Measurements from ENCODE around the gene BTG3. TPM values are rescaled to one million over a fixed set of nuclear protein-coding genes. Genes with fewer than 3 reads are reported as not detected.

BTG3 gene
- total and polyA plus RNA-seq, 2 donors (not counting 3 experiments of a cell fraction or from before 2014, with no cell fraction given) = 18.1 to 37.2 TPM

GRCh38 chr21:17609681-17610080, 3.0 kb downstream of the BTG3 start:
- DNase-seq (ENCODE audit: low read depth, low spot score) (no peak), FAIRE-seq (no peak)
- POLR2A ChIA-PET = no interaction called here
- Histone ChIP-seq H3K27me3 (ENCODE audit: control insufficient read depth in 2 of 2, insufficient read depth in 2 of 2, low read length in 2 of 2) (no peaks in the 10 kb centered on the region), H4K20me1 (replicated peaks; ENCODE audit: control insufficient read depth, extremely low read depth, insufficient read depth, low read length) (no peaks in the 10 kb centered on the region), H2AFZ (ENCODE audit: low read depth, low read length) (no peak overlapping the region), H3K4me1 (ENCODE audit: control insufficient read depth, extremely low read depth, insufficient read depth, low read length) (peaks cover 10% of the 10 kb centered on the region), H3K9ac (replicated peaks; ENCODE audit: extremely low read depth, insufficient read depth, low read length) (no peak overlapping the region), H3K27ac (ENCODE audit: insufficient read depth, low read depth, low read length) (no peak overlapping the region), H3K9me3 (replicated peaks; ENCODE audit: control insufficient read depth, insufficient read depth, low read length) (no peaks in the 10 kb centered on the region), H3K9me1 (replicated peaks; ENCODE audit: control insufficient read depth, extremely low read depth, insufficient read depth, low read length) (no peaks in the 10 kb centered on the region), H3K36me3 (ENCODE audit: control insufficient read depth in 2 of 2, extremely low read depth in 1 of 2, insufficient read depth in 2 of 2, low read length in 2 of 2) (peaks cover 7 to 14% of the 10 kb centered on the region in 2 experiments), H3K79me2 (ENCODE audit: control insufficient read depth, insufficient read depth, low read length) (peaks cover 68% of the 10 kb centered on the region), H3K4me2 (ENCODE audit: insufficient read depth, low read length) (no peak overlapping the region), H3K4me3 (replicated peaks in 1 of 3; ENCODE audit: insufficient read depth in 1 of 3, low read depth in 1 of 3, low read length in 3 of 3) (no peak overlapping the region)
- intact Hi-C loops (cut with micrococcal nuclease) (loop anchor here (2.0 to 5.0 kb wide), 3 partner anchors 97 to 1947 kb away; partner anchors contain the start of gene CXADR), dilution Hi-C loops (cut with MboI; ENCODE audit: extremely low pct_ligation_motif_present, low sequenced_read_pairs) (no loop called here)
- TF ChIP-seq CTCF (IDR thresholded peaks at IDR 0.05; ENCODE audit: extremely low read depth in 1 of 2, insufficient read depth in 1 of 2, low read depth in 1 of 2, low read length in 2 of 2) (no peak), POLR2AphosphoS5 (IDR thresholded peaks at IDR 0.05; ENCODE audit: insufficient read depth, low read depth, low read length) (no peak), EZH2 (IDR thresholded peaks at IDR 0.05; ENCODE audit: borderline replicate concordance, low read depth, low read length, severe bottlenecking) (no peak), JUN (IDR thresholded peaks at IDR 0.05; ENCODE audit: borderline replicate concordance, insufficient read depth, insufficient read length, low read depth) (no peak)
- CTCF ChIA-PET = interaction anchor here (0.9 to 2.7 kb wide), 4 partner anchors 8 to 223 kb away, joined by 3 to 14 read pairs (median 8); partner anchors contain the start of gene CXADR
- no TSS peak for BruUV-seq (replicated peaks)

GRCh38 chr21:17607684-17608083, 5.0 kb downstream of the BTG3 start:
- dilution Hi-C loops (cut with MboI; ENCODE audit: extremely low pct_ligation_motif_present, low sequenced_read_pairs) (no loop called here), intact Hi-C loops (cut with micrococcal nuclease) (no loop called here)
- FAIRE-seq (no peak), DNase-seq (ENCODE audit: low read depth, low spot score) (peak; percentile 22)
- H3K79me2 ChIP-seq (ENCODE audit: control insufficient read depth, insufficient read depth, low read length) = peaks cover 78% of the 10 kb centered on the region
- H3K36me3 ChIP-seq (ENCODE audit: control insufficient read depth in 2 of 2, extremely low read depth in 1 of 2, insufficient read depth in 2 of 2, low read length in 2 of 2) = peaks cover 12 to 25% of the 10 kb centered on the region in 2 experiments
- H3K4me1 ChIP-seq (ENCODE audit: control insufficient read depth, extremely low read depth, insufficient read depth, low read length) = peaks cover 10% of the 10 kb centered on the region
- ChIA-PET POLR2A (no interaction called here), CTCF (interaction anchor here (1.7 kb wide), 1 partner anchor 221 kb away, joined by 7 read pairs; no protein-coding TSS in a partner anchor)
- H3K4me3 ChIP-seq (replicated peaks in 1 of 3; ENCODE audit: insufficient read depth in 1 of 3, low read depth in 1 of 3, low read length in 3 of 3) = no peak overlapping the region
- no TSS peak for BruUV-seq (replicated peaks)
- no peaks in the 10 kb centered on the region for H3K9me1 ChIP-seq (replicated peaks; ENCODE audit: control insufficient read depth, extremely low read depth, insufficient read depth, low read length)
- no peaks in the 10 kb centered on the region for H4K20me1 ChIP-seq (replicated peaks; ENCODE audit: control insufficient read depth, extremely low read depth, insufficient read depth, low read length)
- no peak overlapping the region for H3K9ac ChIP-seq (replicated peaks; ENCODE audit: extremely low read depth, insufficient read depth, low read length)
- H3K27me3 ChIP-seq (ENCODE audit: control insufficient read depth in 2 of 2, insufficient read depth in 2 of 2, low read length in 2 of 2) = no peaks in the 10 kb centered on the region
- H3K27ac ChIP-seq (ENCODE audit: insufficient read depth, low read depth, low read length) = no peak overlapping the region
- no peak overlapping the region for H2AFZ ChIP-seq (ENCODE audit: low read depth, low read length)
- TF ChIP-seq GATA2 (IDR thresholded peaks at IDR 0.05; ENCODE audit: insufficient read depth, insufficient read length, low read depth, low read length) (no peak), POLR2A (IDR thresholded peaks at IDR 0.05; ENCODE audit: low read depth, low read length) (no peak), FOS (IDR thresholded peaks at IDR 0.05; ENCODE audit: borderline replicate concordance, insufficient read depth, low read length) (no peak), JUN (IDR thresholded peaks at IDR 0.05; ENCODE audit: borderline replicate concordance, insufficient read depth, insufficient read length, low read depth) (no peak), CTCF (IDR thresholded peaks at IDR 0.05; ENCODE audit: extremely low read depth in 1 of 2, insufficient read depth in 1 of 2, low read depth in 1 of 2, low read length in 2 of 2) (no peak), EZH2 (IDR thresholded peaks at IDR 0.05; ENCODE audit: borderline replicate concordance, low read depth, low read length, severe bottlenecking) (no peak), POLR2AphosphoS5 (IDR thresholded peaks at IDR 0.05; ENCODE audit: insufficient read depth, low read depth, low read length) (no peak), MAX (IDR thresholded peaks at IDR 0.05; ENCODE audit: insufficient read depth, insufficient read length) (no peak), MYC (IDR thresholded peaks at IDR 0.05; ENCODE audit: low read depth, low read length) (no peak)
- no peak overlapping the region for H3K4me2 ChIP-seq (ENCODE audit: insufficient read depth, low read length)
- no peaks in the 10 kb centered on the region for H3K9me3 ChIP-seq (replicated peaks; ENCODE audit: control insufficient read depth, insufficient read depth, low read length)

All from endothelial cell of umbilical vein (primary cell).